GM08714 (cell line): ENCODE results near the gene BRAP.
"Not testable (repeated sequence)": the region's sequence is repeated elsewhere in the genome, so short reads cannot be mapped to it uniquely, and the experiment has no call there.

Experiments used
- H3K4me3 ChIP-seq: fragments of 200-500 bp; sonication (Bioruptor generic); 2 replicates; pipeline ENCODE4 v1.5.1; 2014; ENCODE audit warnings: mild to moderate bottlenecking, low read length, inconsistent platforms
- ZNF274 ChIP-seq: IDR thresholded peaks from 2 replicates; pipeline ENCODE4 v1.6.1; 2012; ENCODE audit warnings: mild to moderate bottlenecking, low read depth, low read length

Gene BRAP

GRCh38 chr12:111691262-111691661 is 5.5 kb upstream of the BRAP start:
- no peak for TF ChIP-seq ZNF274
- H3K4me3 ChIP-seq, result no peak overlapping the region

- no peak for TF ChIP-seq ZNF274
- H3K4me3 ChIP-seq, result no peak overlapping the region
These were observed 2.2 kb upstream of the BRAP start for GRCh38 chr12:111687952-111688351.

GRCh38 chr12:111687255-111687654 is 1.5 kb upstream of the BRAP start:
- H3K4me3 ChIP-seq, result no peak overlapping the region
- no peak for TF ChIP-seq ZNF274

GRCh38 chr12:111686574-111687105 is 884 bp upstream of the BRAP start:
- no peak for TF ChIP-seq ZNF274
- H3K4me3 ChIP-seq, result peak overlapping the region; percentile 83

GRCh38 chr12:111685322-111685810 is 390 bp downstream of the BRAP start:
- no peak for TF ChIP-seq ZNF274

GRCh38 chr12:111684485-111685198 is 1.1 kb downstream of the BRAP start:
- H3K4me3 ChIP-seq, result peak overlapping the region; percentile 83

More at GRCh38 chr12:111685322-111685810, 390 bp downstream of the BRAP start:
- peak overlapping the region; percentile 83 for H3K4me3 ChIP-seq

- H3K4me3 ChIP-seq, result no peak overlapping the region
- TF ChIP-seq ZNF274, result no peak
These were observed 8.6 kb downstream of the BRAP start for GRCh38 chr12:111677186-111677585.

GRCh38 chr12:111673503-111673902 is 12.3 kb downstream of the BRAP start:
- H3K4me3 ChIP-seq, result no peak overlapping the region
- no peak for TF ChIP-seq ZNF274

GRCh38 chr12:111672822-111673381 is 12.9 kb downstream of the BRAP start:
- no peak for TF ChIP-seq ZNF274

GRCh38 chr12:111664961-111665865 is 20.5 kb downstream of the BRAP start:
- no peak for TF ChIP-seq ZNF274
- no peak overlapping the region for H3K4me3 ChIP-seq

More at GRCh38 chr12:111672822-111673381, 12.9 kb downstream of the BRAP start:
- no peak overlapping the region for H3K4me3 ChIP-seq

GRCh38 chr12:111664499-111664898 is 21.3 kb downstream of the BRAP start:
- no peak for TF ChIP-seq ZNF274
- no peak overlapping the region for H3K4me3 ChIP-seq

GRCh38 chr12:111656016-111656415 is 29.7 kb downstream of the BRAP start:
- no peak for TF ChIP-seq ZNF274
- no peak overlapping the region for H3K4me3 ChIP-seq

GRCh38 chr12:111655356-111655755 is 30.4 kb downstream of the BRAP start:
- TF ChIP-seq ZNF274, result no peak
- no peak overlapping the region for H3K4me3 ChIP-seq

- H3K4me3 ChIP-seq, result no peak overlapping the region
- TF ChIP-seq ZNF274, result no peak
These were observed 32.2 kb downstream of the BRAP start for GRCh38 chr12:111653596-111653995.

- H3K4me3 ChIP-seq, result not testable (repeated sequence)
These were observed 33.2 kb downstream of the BRAP start for GRCh38 chr12:111652530-111652929.
